Renal cortex interstitium (tissue), 11 donors: Measurements from ENCODE around the gene C1QTNF6. TPM values are rescaled to one million over a fixed set of nuclear protein-coding genes. Genes with fewer than 3 reads are reported as not detected.
A peak's percentile ranks its signal among the peaks of the same experiment; 100 is the strongest.

ENCODE experiments used
- DNase-seq, 11 donors: peaks; one replicate each; pipeline ENCODE4 v3.0.0-alpha.2; 2013; ENCODE audit warnings: low read depth in 9 of 11, low spot score in 4 of 11; ENCODE audit errors: extremely low read depth in 1 of 11
- polyA plus RNA-seq, 3 donors: library from polyadenylated mRNA; unstranded; fragments of 120-200 nt; gene quantifications; one replicate each; pipeline ENCODE4 v1.2.1, GENCODE V29; 2013; ENCODE audit not compliant: insufficient read length in 3 of 3

The C1QTNF6 gene
- polyA plus RNA-seq, 3 donors, result 26.1 to 37.9 (median 34.8) TPM

GRCh38 chr22:37228106-37229011 is 40.3 kb upstream of the C1QTNF6 start:
- peak in 1 of 11 donors; percentile 18 for DNase-seq

- no peak for DNase-seq
Observed at GRCh38 chr22:37226514-37226913, 38.5 kb upstream of the C1QTNF6 start.

- DNase-seq, result no peak
Observed at GRCh38 chr22:37226087-37226486, 38.0 kb upstream of the C1QTNF6 start.

GRCh38 chr22:37225481-37225880 is 37.4 kb upstream of the C1QTNF6 start:
- DNase-seq, result no peak

- no peak for DNase-seq
Observed at GRCh38 chr22:37224757-37225420, 36.8 kb upstream of the C1QTNF6 start.

- no peak for DNase-seq
Observed at GRCh38 chr22:37223965-37224551, 36.0 kb upstream of the C1QTNF6 start.

- DNase-seq, result no peak
Observed at GRCh38 chr22:37222440-37222971, 34.5 kb upstream of the C1QTNF6 start.

GRCh38 chr22:37221424-37222333 is 33.6 kb upstream of the C1QTNF6 start:
- no peak for DNase-seq

GRCh38 chr22:37220543-37220981 is 32.5 kb upstream of the C1QTNF6 start:
- DNase-seq, result no peak

- DNase-seq, result no peak
Observed at GRCh38 chr22:37219533-37219932, 31.5 kb upstream of the C1QTNF6 start.

- DNase-seq, result no peak
Observed at GRCh38 chr22:37218771-37219411, 30.8 kb upstream of the C1QTNF6 start.

GRCh38 chr22:37218399-37218770 is 30.3 kb upstream of the C1QTNF6 start:
- DNase-seq, result no peak

GRCh38 chr22:37215890-37216289 is 27.8 kb upstream of the C1QTNF6 start:
- DNase-seq, result no peak

GRCh38 chr22:37214731-37215030 is 26.6 kb upstream of the C1QTNF6 start:
- DNase-seq, result no peak

- no peak for DNase-seq
Observed at GRCh38 chr22:37213941-37214730, 26.1 kb upstream of the C1QTNF6 start.

- DNase-seq, result no peak
Observed at GRCh38 chr22:37213218-37213855, 25.3 kb upstream of the C1QTNF6 start.

- DNase-seq, result peak in 1 of 11 donors; percentile 51
Observed at GRCh38 chr22:37212174-37212906, 24.3 kb upstream of the C1QTNF6 start, which contains the start of gene SSTR3. Gene SSTR3, minus strand, starts transcription at chr22:37212477. Its CDS starts 4,674 bp downstream, at chr22:37207803.
